Measurements from ENCODE around the gene TBCB.
"Not testable (repeated sequence)": the region's sequence is repeated elsewhere in the genome, so short reads cannot be mapped to it uniquely, and the experiment has no call there.

Gene TBCB

DNA sequence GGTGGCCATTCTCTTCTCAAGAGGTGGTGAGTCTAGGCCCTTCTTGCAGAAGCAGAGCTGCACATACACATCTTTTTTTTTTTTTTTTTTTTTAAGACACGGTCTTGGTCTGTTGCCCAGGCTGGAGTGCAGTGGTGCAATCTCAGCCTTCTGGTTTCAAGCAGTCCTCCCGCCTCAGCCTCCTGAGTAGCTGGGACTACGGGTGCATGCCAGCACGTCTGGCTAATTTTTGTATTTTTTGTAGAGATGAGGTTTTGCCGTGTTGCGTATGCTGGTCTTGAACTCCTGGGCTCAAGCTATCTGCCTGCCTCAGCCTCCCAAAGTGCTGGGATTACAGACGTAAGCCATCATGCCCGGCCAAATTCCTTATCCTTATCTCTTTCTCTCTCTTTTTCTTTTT, 58.6 kb downstream of the TBCB start:
- not testable (repeated sequence) for DNase-seq (ENCODE audit: low spot score)

Measured in activated CD4-positive, alpha-beta T cell treated with anti-CD3 and anti-CD28 coated beads, Interleukin-2, Interleukin-4, amounts not matched to agents 100 ng/mL and 50 ng/mL, durations not matched to agents 16 hours and 8 hours (primary cell).